Sigmoid colon (tissue), 3 donors: ENCODE measurements around the gene PXDN.

Source experiments
- CTCF ChIP-seq, 4 experiments: fragments of 450-650 bp in 3 of 4; fragments of 200-600 bp in 1 of 4; IDR thresholded peaks; one replicate each; pipeline ENCODE4 v1.5.1; 2016 to 2019; ENCODE audit warnings: antibody characterized with exemption in 4 of 4, mild to moderate bottlenecking in 3 of 4, moderate library complexity in 2 of 4
- POLR2A ChIP-seq, 2 donors: fragments of 450-650 bp; IDR thresholded peaks; one replicate each; pipeline ENCODE4 v1.6.1; 2016; ENCODE audit warnings: antibody characterized with exemption in 2 of 2, mild to moderate bottlenecking in 2 of 2, moderate library complexity in 2 of 2

GRCh38 chr2:1686784-1687105 lies 57.6 kb downstream of the PXDN start:
- TF ChIP-seq CTCF (IDR thresholded peaks at IDR 0.05): no peak
- no peak for TF ChIP-seq POLR2A (IDR thresholded peaks at IDR 0.05)
